Skeletal muscle tissue (tissue), 4 donors: ENCODE measurements around the gene ALDH4A1. TPM values are rescaled to one million over a fixed set of nuclear protein-coding genes. Genes with fewer than 3 reads are reported as not detected.

Experiments used
- H3K27ac ChIP-seq: one replicate; pipeline ENCODE4 v1.7.0; 2013; ENCODE audit warnings: mild to moderate bottlenecking, low read depth, low read length, inconsistent platforms
- H3K27me3 ChIP-seq, 3 donors: one replicate each; pipeline ENCODE4 v1.7.0; 2013; ENCODE audit warnings: low read length in 3 of 3; ENCODE audit not compliant: control insufficient read depth in 3 of 3, insufficient read depth in 3 of 3
- H3K36me3 ChIP-seq, 3 donors: one replicate each; pipeline ENCODE4 v1.7.0; 2013; ENCODE audit warnings: low read length in 3 of 3; ENCODE audit not compliant: control insufficient read depth in 3 of 3, insufficient read depth in 3 of 3
- H3K4me1 ChIP-seq, 3 donors: one replicate each; pipeline ENCODE4 v1.7.0; 2013; ENCODE audit warnings: low read length in 3 of 3, mild to moderate bottlenecking in 3 of 3; ENCODE audit not compliant: control insufficient read depth in 3 of 3, insufficient read depth in 3 of 3
- H3K4me3 ChIP-seq, 3 donors: one replicate each; pipeline ENCODE4 v1.7.0; 2013; ENCODE audit warnings: low read length in 3 of 3
- H3K9ac ChIP-seq, 3 donors: one replicate each; pipeline ENCODE4 v1.7.0; 2013; ENCODE audit warnings: low read length in 3 of 3, mild to moderate bottlenecking in 3 of 3, moderate library complexity in 2 of 3, low read depth in 1 of 3
- H3K9me3 ChIP-seq, 3 donors: one replicate each; pipeline ENCODE4 v1.7.0; 2013; ENCODE audit warnings: low read length in 3 of 3; ENCODE audit not compliant: control insufficient read depth in 3 of 3
- total RNA-seq: library from RNA; depleted of rRNA; stranded (reverse); fragments of >200 nt; gene quantifications from one replicate; pipeline ENCODE4 v1.2.3, GENCODE V29; 2014
- donor health status: Osteomylitis.

ALDH4A1 gene
- total RNA-seq, 1 donor from 2014 or later = 6.3 TPM

GRCh38 chr1:18923756-18924211 is 21.4 kb upstream of the ALDH4A1 start:
- peaks cover 6 to 12% (median 6%) of the 10 kb centered on the region in 3 donors for H3K36me3 ChIP-seq
- no peaks in the 10 kb centered on the region for H3K9me3 ChIP-seq
- H3K4me1 ChIP-seq = peaks cover 56 to 60% (median 57%) of the 10 kb centered on the region in 3 donors
- H3K27me3 ChIP-seq = no peaks in the 10 kb centered on the region
- no peak overlapping the region for H3K27ac ChIP-seq
- peak overlapping the region in 2 of 3 donors; percentile 29 to 48 for H3K4me3 ChIP-seq
- H3K9ac ChIP-seq = peak overlapping the region in 1 of 3 donors; percentile 83

GRCh38 chr1:18922848-18923755 is 20.7 kb upstream of the ALDH4A1 start:
- Histone ChIP-seq H3K27me3 (no peaks in the 10 kb centered on the region), H3K36me3 (peaks cover 6 to 12% (median 6%) of the 10 kb centered on the region in 3 donors), H3K9me3 (no peaks in the 10 kb centered on the region), H3K4me3 (peak overlapping the region; percentile 24 to 60 (median 33)), H3K9ac (peak overlapping the region; percentile 56 to 83 (median 73)), H3K4me1 (peaks cover 51 to 55% (median 52%) of the 10 kb centered on the region in 3 donors), H3K27ac (peak overlapping the region; percentile 64)

GRCh38 chr1:18922319-18922726 is 20.0 kb upstream of the ALDH4A1 start:
- peak overlapping the region; percentile 24 to 60 (median 33) for H3K4me3 ChIP-seq
- peaks cover 6 to 14% (median 7%) of the 10 kb centered on the region in 3 donors for H3K36me3 ChIP-seq
- H3K27ac ChIP-seq = peak overlapping the region; percentile 64
- peaks cover 48 to 53% (median 49%) of the 10 kb centered on the region in 3 donors for H3K4me1 ChIP-seq
- H3K27me3 ChIP-seq = no peaks in the 10 kb centered on the region
- H3K9ac ChIP-seq = peak overlapping the region; percentile 56 to 83 (median 73)
- no peaks in the 10 kb centered on the region for H3K9me3 ChIP-seq

- H3K9me3 ChIP-seq = no peaks in the 10 kb centered on the region
- peaks cover 6 to 16% (median 13%) of the 10 kb centered on the region in 3 donors for H3K36me3 ChIP-seq
- H3K4me3 ChIP-seq = peak overlapping the region in 2 of 3 donors; percentile 33 to 60
- no peaks in the 10 kb centered on the region for H3K27me3 ChIP-seq
- H3K27ac ChIP-seq = peak overlapping the region; percentile 64
- H3K9ac ChIP-seq = peak overlapping the region; percentile 40 to 83 (median 73)
- peaks cover 42 to 47% (median 42%) of the 10 kb centered on the region in 3 donors for H3K4me1 ChIP-seq
Observed at GRCh38 chr1:18921516-18922251, 19.3 kb upstream of the ALDH4A1 start.

- Histone ChIP-seq H3K27me3 (no peaks in the 10 kb centered on the region), H3K4me1 (peaks cover 37 to 41% (median 38%) of the 10 kb centered on the region in 3 donors), H3K4me3 (no peak overlapping the region), H3K36me3 (peaks cover 7 to 16% (median 13%) of the 10 kb centered on the region in 3 donors), H3K9ac (no peak overlapping the region), H3K27ac (no peak overlapping the region), H3K9me3 (no peaks in the 10 kb centered on the region)
Observed at GRCh38 chr1:18920931-18921330, 18.6 kb upstream of the ALDH4A1 start.

GRCh38 chr1:18919956-18920355 is 17.6 kb upstream of the ALDH4A1 start:
- H3K4me3 ChIP-seq = no peak overlapping the region
- peaks cover 9 to 21% (median 13%) of the 10 kb centered on the region in 3 donors for H3K36me3 ChIP-seq

GRCh38 chr1:18919197-18919905 is 17.0 kb upstream of the ALDH4A1 start:
- no peak overlapping the region for H3K9ac ChIP-seq
- no peaks in the 10 kb centered on the region for H3K9me3 ChIP-seq
- H3K36me3 ChIP-seq = peaks cover 9 to 23% (median 13%) of the 10 kb centered on the region in 3 donors
- no peak overlapping the region for H3K4me3 ChIP-seq
- no peaks in the 10 kb centered on the region for H3K27me3 ChIP-seq
- H3K27ac ChIP-seq = no peak overlapping the region
- peaks cover 33 to 39% (median 34%) of the 10 kb centered on the region in 3 donors for H3K4me1 ChIP-seq

More at GRCh38 chr1:18919956-18920355, 17.6 kb upstream of the ALDH4A1 start:
- H3K27ac ChIP-seq = no peak overlapping the region
- H3K9ac ChIP-seq = no peak overlapping the region
- H3K9me3 ChIP-seq = no peaks in the 10 kb centered on the region
- peaks cover 37 to 41% (median 38%) of the 10 kb centered on the region in 3 donors for H3K4me1 ChIP-seq
- H3K27me3 ChIP-seq = no peaks in the 10 kb centered on the region

- peaks cover 9 to 23% (median 13%) of the 10 kb centered on the region in 3 donors for H3K36me3 ChIP-seq
- no peak overlapping the region for H3K27ac ChIP-seq
- no peak overlapping the region for H3K9ac ChIP-seq
- H3K4me1 ChIP-seq = peaks cover 25 to 32% (median 26%) of the 10 kb centered on the region in 3 donors
- H3K9me3 ChIP-seq = no peaks in the 10 kb centered on the region
- H3K27me3 ChIP-seq = no peaks in the 10 kb centered on the region
- H3K4me3 ChIP-seq = no peak overlapping the region
Observed at GRCh38 chr1:18918417-18918816, 16.1 kb upstream of the ALDH4A1 start.

GRCh38 chr1:18917071-18917799 is 14.9 kb upstream of the ALDH4A1 start:
- no peak overlapping the region for H3K27ac ChIP-seq
- H3K4me1 ChIP-seq = peaks cover 19 to 26% (median 20%) of the 10 kb centered on the region in 3 donors
- H3K36me3 ChIP-seq = peaks cover 9 to 23% (median 13%) of the 10 kb centered on the region in 3 donors
- no peak overlapping the region for H3K4me3 ChIP-seq
- H3K27me3 ChIP-seq = no peaks in the 10 kb centered on the region
- H3K9me3 ChIP-seq = no peaks in the 10 kb centered on the region
- H3K9ac ChIP-seq = no peak overlapping the region
